ENCODE results near the gene STIM2. TPM values are rescaled to one million over a fixed set of nuclear protein-coding genes. Genes with fewer than 3 reads are reported as not detected.
A peak's percentile ranks its signal among the peaks of the same experiment; 100 is the strongest.

STIM2 gene
- total RNA-seq (2012; rRNA removed) (24.2 and 27.6 TPM in 2 replicates), polyA plus RNA-seq (2012; rRNA removed) (16.1 and 21.7 TPM in 2 replicates), Bru-seq, nascent RNA (percentile 82 among the genes with signal in this experiment), BruChase-seq, experiment 1, labeled RNA remaining after a 6-hour chase (percentile 58 among the genes with signal in this experiment), BruChase-seq, experiment 2, labeled RNA remaining after a 2-hour chase (percentile 70 among the genes with signal in this experiment)
- polyA plus RNA-seq (2012; cell fraction: cytosol; rRNA removed) = 6.4 and 16.5 TPM in 2 replicates
- 39.6 and 54.6 TPM in 2 replicates for polyA plus RNA-seq (2012; cell fraction: nucleus; rRNA removed; ENCODE audit: low replicate concordance)
- long read RNA-seq, full-length matches to known transcripts = 5 of 28 reads
- long read RNA-seq, partial matches to known transcripts = 11 of 28 reads
- long read RNA-seq, other reads (novel, unspliced or antisense) = 12 of 28 reads

DNA sequence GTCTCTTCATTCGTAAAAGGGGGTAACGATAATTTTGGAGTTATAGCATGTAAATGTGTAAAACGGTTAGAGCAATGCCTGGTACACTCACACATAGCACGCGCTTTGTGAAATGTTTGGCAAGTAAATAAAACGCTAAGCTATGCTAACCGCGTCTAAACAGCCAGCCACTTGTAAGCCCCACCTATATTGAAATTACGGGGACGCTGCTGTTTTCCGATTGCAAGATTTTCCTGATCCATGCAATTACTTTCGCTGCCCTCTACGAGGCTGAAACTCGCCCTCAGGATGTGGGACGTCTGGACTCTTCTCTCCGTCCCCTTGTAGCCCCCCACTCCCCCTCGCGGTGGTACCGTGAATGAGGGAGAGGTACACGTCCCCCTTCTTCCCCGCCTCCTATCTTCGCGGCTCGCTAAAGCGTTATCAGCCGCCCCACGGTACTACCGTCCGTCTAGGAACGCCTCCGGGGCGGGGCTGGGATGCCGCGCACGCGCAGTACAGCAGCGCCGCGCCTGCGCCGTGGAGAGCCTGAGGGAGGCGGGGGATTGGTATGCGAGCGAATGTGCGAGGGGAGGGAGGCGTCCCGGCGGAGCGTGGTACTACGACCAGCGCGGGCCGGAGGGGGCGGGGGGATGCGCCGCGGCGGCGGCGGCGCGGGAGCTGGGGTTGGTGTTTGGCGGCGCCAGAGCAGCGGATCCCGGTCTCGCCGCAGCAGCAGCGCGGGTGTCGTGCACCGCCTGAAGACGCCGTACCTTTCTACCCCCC lies at the start of gene STIM2:
STIM2 (plus strand) TSS at position 685 of the 765 bp plus-strand sequence.
- peak within 1 kb of the TSS; percentile 62 for H3K4me3 ChIP-seq (ENCODE audit: insufficient read depth, low read depth, low read length)
- no TSS peak for BruUV-seq (replicated peaks)
- peaks cover 8% of the 10 kb centered on the region; the same call in 1 of the 2 replicates for H3K4me1 ChIP-seq (ENCODE audit: control insufficient read depth, insufficient read depth, low read length)
- H2AK9ac ChIP-seq (replicated peaks; ENCODE audit: low read depth, low read length, poor library complexity) = peak within 1 kb of the TSS; percentile 74
- CTCF ChIA-PET = interaction anchor here (0.6 to 1.0 kb wide), 2 partner anchors 147 to 848 kb away, joined by 3 to 4 read pairs; no protein-coding TSS in a partner anchor
- H3K9ac ChIP-seq (ENCODE audit: low read depth, low read length) = peak within 1 kb of the TSS; percentile 85
- H3K4me2 ChIP-seq (ENCODE audit: low read depth, low read length) = peak within 1 kb of the TSS; percentile 83
- no peaks in the 10 kb centered on the region for H3K9me3 ChIP-seq (ENCODE audit: control insufficient read depth, insufficient read depth, low read length)
- peak within 1 kb of the TSS; percentile 47 for H2BK20ac ChIP-seq (ENCODE audit: low read depth, low read length)
- H2AK5ac ChIP-seq (ENCODE audit: low read depth, low read length) = peak within 1 kb of the TSS; percentile 45; the same call in 1 of the 2 replicates
- peak within 1 kb of the TSS; percentile 59 for H4K5ac ChIP-seq (ENCODE audit: low read depth, low read length)
- peaks cover 7 to 21% of the 10 kb centered on the region in 2 experiments; a peak in 3 of 4 replicates for H3K79me1 ChIP-seq (ENCODE audit: low read depth in 1 of 2, low read length in 2 of 2)
- peak within 1 kb of the TSS; percentile 82 for H3K4ac ChIP-seq (ENCODE audit: low read depth, low read length)
- intact Hi-C loops (cut with micrococcal nuclease) (loop anchor here (1.0 to 10.0 kb wide), 4 partner anchors 150 to 536 kb away; partner anchors contain the start of genes RBPJ and TBC1D19), in situ Hi-C loops (cut with MboI; ENCODE audit: low sequenced_read_pairs) (loop anchor here (25.0 kb wide), 1 partner anchor 523 kb away; no protein-coding TSS in a partner anchor), dilution Hi-C loops (cut with HindIII; ENCODE audit: low sequenced_read_pairs, unreplicated experiment) (no loop called here)
- peak within 1 kb of the TSS; percentile 93 for H3K23ac ChIP-seq (ENCODE audit: low read depth, low read length)
- peak within 1 kb of the TSS; percentile 78 for H3K56ac ChIP-seq (ENCODE audit: extremely low read depth, insufficient read depth, low read length)
- peak within 1 kb of the TSS; percentile 62 for H3K27ac ChIP-seq (ENCODE audit: insufficient read depth, low read length)
- WGBS, 2 experiments (ENCODE audit: extremely low coverage in 2 of 2, insufficient read length in 1 of 2) = 2% methylated on average over 9 of the region's 74 CpGs; no CpG with 5 or more reads in 1 of the 2 experiments
- peak within 1 kb of the TSS; percentile 91 for H2BK120ac ChIP-seq (ENCODE audit: low read depth, low read length)
- H4K91ac ChIP-seq (ENCODE audit: insufficient read depth, low read depth, low read length) = peak within 1 kb of the TSS; percentile 82
- H3K18ac ChIP-seq (ENCODE audit: low read depth, low read length) = peak within 1 kb of the TSS; percentile 41
- no peaks in the 10 kb centered on the region for H3K36me3 ChIP-seq (ENCODE audit: control insufficient read depth, insufficient read depth, low read length)
- peaks cover 3% of the 10 kb centered on the region; the same call in 1 of the 2 replicates for H3K9me1 ChIP-seq (ENCODE audit: insufficient read depth, low read length)
- peak; percentile 78 for ATAC-seq (ENCODE audit: low read depth)
- H2BK5ac ChIP-seq (ENCODE audit: low read depth, low read length, poor library complexity, severe bottlenecking) = peak within 1 kb of the TSS; percentile 71
- no peaks in the 10 kb centered on the region for H3K27me3 ChIP-seq (ENCODE audit: control insufficient read depth, insufficient read depth, low read length)
- H2AFZ ChIP-seq (replicated peaks; ENCODE audit: low read length, poor library complexity) = peak within 1 kb of the TSS; percentile 98
- POLR2A ChIA-PET (ENCODE audit: unreplicated experiment) = interaction anchor here (1.0 kb wide), 1 partner anchor 19 kb away, joined by 6 read pairs; no protein-coding TSS in a partner anchor
- DNase-seq = peak; percentile 96
- peak within 1 kb of the TSS; percentile 94 for H3K14ac ChIP-seq (replicated peaks; ENCODE audit: low read depth, low read length)
- peak within 1 kb of the TSS; percentile 74 to 91 for H4K8ac ChIP-seq (ENCODE audit: low read depth in 2 of 2, low read length in 2 of 2)
- H4K20me1 ChIP-seq (ENCODE audit: insufficient read depth, low read length) = peaks cover 4% of the 10 kb centered on the region
- H2BK15ac ChIP-seq (ENCODE audit: low read depth, low read length) = peak within 1 kb of the TSS; percentile 69; the same call in 2 of the 3 replicates
- TF ChIP-seq NFE2L2 (IDR thresholded peaks at IDR 0.05; ENCODE audit: low read depth, low read length) (no peak), CHD1 (IDR thresholded peaks at IDR 0.05; ENCODE audit: low read depth, low read length) (no peak), SMC3 (IDR thresholded peaks at IDR 0.05; ENCODE audit: low read depth, low read length) (no peak), CEBPB (IDR thresholded peaks at IDR 0.05; ENCODE audit: low read depth, low read length) (no peak), MAZ (IDR thresholded peaks at IDR 0.05; ENCODE audit: borderline replicate concordance, low read depth, low read length) (peak; percentile 97), MXI1 (IDR thresholded peaks at IDR 0.05; ENCODE audit: borderline replicate concordance, low read depth, low read length) (peak; percentile 8; the same call in 1 of the 2 replicates), FOS (IDR thresholded peaks at IDR 0.05; ENCODE audit: low read depth, low read length) (no peak), RAD21 (IDR thresholded peaks at IDR 0.05; ENCODE audit: low read length) (no peak), POLR2A (IDR thresholded peaks at IDR 0.05; ENCODE audit: low read depth, low read length) (peak; percentile 35; the same call in 1 of the 2 replicates), BHLHE40 (IDR thresholded peaks at IDR 0.05; ENCODE audit: low read depth, low read length) (no peak), RFX5 (IDR thresholded peaks at IDR 0.05; ENCODE audit: low read depth, low read length) (no peak), RCOR1 (IDR thresholded peaks at IDR 0.05; ENCODE audit: insufficient replicate concordance, low read length) (no peak), MAFK (IDR thresholded peaks at IDR 0.05; ENCODE audit: low read depth, low read length) (no peak)
- TF ChIP-seq, protein P1, sequence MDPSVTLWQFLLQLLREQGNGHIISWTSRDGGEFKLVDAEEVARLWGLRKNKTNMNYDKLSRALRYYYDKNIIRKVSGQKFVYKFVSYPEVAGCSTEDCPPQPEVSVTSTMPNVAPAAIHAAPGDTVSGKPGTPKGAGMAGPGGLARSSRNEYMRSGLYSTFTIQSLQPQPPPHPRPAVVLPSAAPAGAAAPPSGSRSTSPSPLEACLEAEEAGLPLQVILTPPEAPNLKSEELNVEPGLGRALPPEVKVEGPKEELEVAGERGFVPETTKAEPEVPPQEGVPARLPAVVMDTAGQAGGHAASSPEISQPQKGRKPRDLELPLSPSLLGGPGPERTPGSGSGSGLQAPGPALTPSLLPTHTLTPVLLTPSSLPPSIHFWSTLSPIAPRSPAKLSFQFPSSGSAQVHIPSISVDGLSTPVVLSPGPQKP (IDR thresholded peaks at IDR 0.05; ENCODE audit: borderline replicate concordance, low read depth, low read length) = no peak
